GM19324 (cell line): ENCODE data around the gene ABI3.

ENCODE experiments used
- ATAC-seq: cut with Tn5 transposase; IDR thresholded peaks from one replicate; pipeline ENCODE4 v1.9.1; 2021; ENCODE audit warnings: mild to moderate bottlenecking, moderate library complexity; ENCODE audit not compliant: unreplicated experiment, low FRiP score

The ABI3 gene

GRCh38 chr17:49195751-49196150 is 14.8 kb upstream of the ABI3 start:
- ATAC-seq = no peak

GRCh38 chr17:49196520-49196919 is 14.0 kb upstream of the ABI3 start:
- ATAC-seq = no peak

- ATAC-seq = no peak
Measured at GRCh38 chr17:49197346-49197998, 13.0 kb upstream of the ABI3 start.

GRCh38 chr17:49198211-49198610 is 12.3 kb upstream of the ABI3 start:
- no peak for ATAC-seq

GRCh38 chr17:49200423-49201083 is 10.0 kb upstream of the ABI3 start:
- no peak for ATAC-seq

GRCh38 chr17:49201481-49201927 is 9.0 kb upstream of the ABI3 start:
- no peak for ATAC-seq

GRCh38 chr17:49203796-49204195 is 6.7 kb upstream of the ABI3 start:
- no peak for ATAC-seq

GRCh38 chr17:49204516-49204915 is 6.0 kb upstream of the ABI3 start:
- ATAC-seq = no peak

GRCh38 chr17:49209061-49209571 is 1.4 kb upstream of the ABI3 start:
- ATAC-seq = no peak

- no peak for ATAC-seq
Measured at GRCh38 chr17:49213399-49213798, 2.9 kb downstream of the ABI3 start.

GRCh38 chr17:49213847-49214246 is 3.3 kb downstream of the ABI3 start:
- no peak for ATAC-seq

- no peak for ATAC-seq
Measured at GRCh38 chr17:49214676-49215360, 4.3 kb downstream of the ABI3 start.

GRCh38 chr17:49216482-49216881 is 6.0 kb downstream of the ABI3 start:
- ATAC-seq = no peak

GRCh38 chr17:49216953-49217650 is 6.6 kb downstream of the ABI3 start:
- no peak for ATAC-seq

GRCh38 chr17:49217651-49218413 is 7.3 kb downstream of the ABI3 start:
- ATAC-seq = no peak

GRCh38 chr17:49218941-49219913 is 8.7 kb downstream of the ABI3 start:
- no peak for ATAC-seq

GRCh38 chr17:49219987-49220386 is 9.5 kb downstream of the ABI3 start:
- no peak for ATAC-seq

- ATAC-seq = no peak
Measured at GRCh38 chr17:49223168-49223516, 12.6 kb downstream of the ABI3 start.

- no peak for ATAC-seq
Measured at GRCh38 chr17:49223517-49224197, 13.2 kb downstream of the ABI3 start.
